ENCODE data around the gene BAD. TPM values are rescaled to one million over a fixed set of nuclear protein-coding genes. Genes with fewer than 3 reads are reported as not detected.
"Not testable (repeated sequence)": the region's sequence is repeated elsewhere in the genome, so short reads cannot be mapped to it uniquely, and the experiment has no call there.

The BAD gene
- total RNA-seq, 1 experiment from 2014 or later = 219 TPM

DNA sequence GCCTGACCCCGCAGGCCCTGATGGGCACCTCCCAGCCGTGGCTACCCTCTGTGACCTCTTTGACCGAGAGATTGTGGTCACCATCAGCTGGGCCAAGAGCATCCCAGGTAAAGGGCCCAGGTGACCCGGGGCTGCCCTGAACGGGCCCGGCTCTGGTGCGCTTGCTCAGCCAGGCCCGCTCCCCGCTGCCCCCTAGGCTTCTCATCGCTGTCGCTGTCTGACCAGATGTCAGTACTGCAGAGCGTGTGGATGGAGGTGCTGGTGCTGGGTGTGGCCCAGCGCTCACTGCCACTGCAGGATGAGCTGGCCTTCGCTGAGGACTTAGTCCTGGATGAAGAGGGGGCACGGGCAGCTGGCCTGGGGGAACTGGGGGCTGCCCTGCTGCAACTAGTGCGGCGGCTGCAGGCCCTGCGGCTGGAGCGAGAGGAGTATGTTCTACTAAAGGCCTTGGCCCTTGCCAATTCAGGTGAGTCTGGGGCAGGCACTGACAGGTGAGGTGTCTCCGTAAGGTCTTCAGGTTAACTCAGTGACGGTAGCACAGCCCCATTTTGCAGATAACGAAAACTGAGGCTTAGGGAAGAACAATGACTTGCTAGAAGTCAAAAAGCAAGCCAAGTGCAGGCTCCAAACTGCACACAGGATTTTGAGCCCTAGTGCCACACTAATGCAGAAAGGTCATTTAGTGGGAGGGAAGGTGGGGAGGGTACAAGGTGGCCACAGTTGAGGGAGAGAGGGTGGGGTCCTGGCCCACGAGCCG is 30.5 kb upstream of the BAD start:
- no peak for DNase-seq (ENCODE audit: low spot score)

DNA sequence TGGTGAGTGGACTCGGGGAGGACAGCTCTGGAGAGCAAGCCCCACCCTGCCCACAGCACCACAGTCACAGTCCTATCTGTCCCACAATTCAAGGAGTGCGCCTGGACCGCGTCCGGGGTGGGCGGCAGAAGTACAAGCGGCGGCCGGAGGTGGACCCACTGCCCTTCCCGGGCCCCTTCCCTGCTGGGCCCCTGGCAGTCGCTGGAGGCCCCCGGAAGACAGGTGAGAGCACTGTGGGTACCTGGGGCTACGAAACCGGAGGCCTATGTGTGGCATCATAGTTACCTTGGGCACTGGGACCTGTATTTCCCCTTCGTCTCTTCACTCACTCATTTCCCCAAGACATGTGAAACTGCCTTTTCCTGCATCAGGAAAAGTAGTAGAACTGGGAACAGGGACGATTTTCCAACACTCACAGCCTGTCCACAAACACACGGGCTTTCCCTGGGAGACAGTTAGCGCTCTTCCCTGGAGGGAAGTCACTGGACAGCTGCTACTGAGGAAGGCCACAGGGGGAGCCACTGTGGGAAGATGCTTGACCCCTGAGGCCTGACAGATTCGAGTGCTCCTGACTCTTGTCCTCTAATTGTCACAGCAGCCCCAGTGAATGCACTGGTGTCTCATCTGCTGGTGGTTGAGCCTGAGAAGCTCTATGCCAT is 29.8 kb upstream of the BAD start:
- DNase-seq (ENCODE audit: low spot score) = no peak

DNA sequence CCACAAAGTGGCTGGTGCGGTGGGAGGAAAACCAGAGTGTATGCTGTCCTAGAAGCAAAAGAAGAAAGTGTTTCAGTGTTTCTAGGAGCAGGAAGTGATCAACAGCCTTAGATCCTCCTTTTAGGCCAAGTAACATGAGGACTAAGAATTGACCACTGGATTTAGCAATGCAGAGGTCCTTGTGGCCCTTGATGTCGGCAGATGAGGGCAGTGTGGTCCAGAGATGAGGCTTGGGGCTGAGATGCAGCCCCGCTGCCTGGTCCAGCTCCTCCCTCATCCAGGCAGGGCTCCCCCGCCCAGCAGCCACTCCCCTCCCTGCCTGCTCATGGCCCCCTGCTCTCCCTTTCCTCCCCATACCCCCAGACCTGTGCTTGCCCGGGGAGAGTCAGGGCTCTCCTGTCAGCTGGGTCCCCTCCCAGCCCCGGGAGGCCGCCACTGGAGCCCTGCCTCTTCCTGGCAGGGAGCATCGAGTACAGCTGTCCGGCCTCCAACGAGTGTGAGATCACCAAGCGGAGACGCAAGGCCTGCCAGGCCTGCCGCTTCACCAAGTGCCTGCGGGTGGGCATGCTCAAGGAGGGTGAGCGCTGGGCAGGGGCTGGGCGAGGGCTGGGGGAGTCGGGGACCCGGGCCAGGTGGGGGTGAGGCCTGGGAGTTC is 29.2 kb upstream of the BAD start:
- DNase-seq (ENCODE audit: low spot score) = no peak

DNA sequence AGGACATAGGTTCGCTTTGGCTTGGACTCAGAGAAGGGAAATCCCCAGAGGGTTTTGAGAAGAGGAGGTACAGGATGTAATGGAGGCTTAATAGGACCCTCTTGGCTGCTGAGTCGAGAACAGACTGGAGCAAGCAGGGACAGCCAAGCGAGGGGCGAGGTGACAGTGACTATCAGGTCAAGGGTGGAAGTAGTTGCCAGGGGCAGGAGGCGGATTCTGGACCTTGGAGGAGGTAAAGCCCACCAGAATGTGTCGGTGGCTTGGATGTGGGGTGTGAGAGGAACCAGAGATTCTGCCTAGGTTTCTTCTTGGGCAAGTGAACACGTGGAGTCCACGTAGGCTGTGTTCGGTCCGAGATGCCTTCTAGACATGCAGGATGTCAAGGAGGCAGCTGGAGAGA is 28.5 kb upstream of the BAD start:
- DNase-seq (ENCODE audit: low spot score) = no peak

DNA sequence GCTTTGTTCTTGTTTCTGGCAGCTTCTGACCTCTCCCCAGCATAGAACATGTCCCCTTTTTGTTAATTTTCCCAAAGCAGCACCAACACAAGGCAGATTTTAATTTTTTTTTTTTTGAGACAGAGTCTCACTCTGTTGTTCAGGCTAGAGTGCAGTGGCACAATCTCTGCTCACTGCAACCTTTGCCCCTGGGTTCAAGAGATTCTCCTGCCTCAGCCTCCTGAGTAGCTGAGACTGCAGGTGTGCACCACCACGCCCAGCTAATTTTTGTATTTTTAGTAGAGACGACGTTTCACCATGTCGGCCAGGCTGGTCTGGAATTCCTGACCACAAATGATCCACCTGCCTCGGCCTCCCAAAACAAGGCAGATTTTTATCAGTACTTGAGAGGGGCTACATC is 23.3 kb upstream of the BAD start:
- not testable (repeated sequence) for DNase-seq (ENCODE audit: low spot score)

DNA sequence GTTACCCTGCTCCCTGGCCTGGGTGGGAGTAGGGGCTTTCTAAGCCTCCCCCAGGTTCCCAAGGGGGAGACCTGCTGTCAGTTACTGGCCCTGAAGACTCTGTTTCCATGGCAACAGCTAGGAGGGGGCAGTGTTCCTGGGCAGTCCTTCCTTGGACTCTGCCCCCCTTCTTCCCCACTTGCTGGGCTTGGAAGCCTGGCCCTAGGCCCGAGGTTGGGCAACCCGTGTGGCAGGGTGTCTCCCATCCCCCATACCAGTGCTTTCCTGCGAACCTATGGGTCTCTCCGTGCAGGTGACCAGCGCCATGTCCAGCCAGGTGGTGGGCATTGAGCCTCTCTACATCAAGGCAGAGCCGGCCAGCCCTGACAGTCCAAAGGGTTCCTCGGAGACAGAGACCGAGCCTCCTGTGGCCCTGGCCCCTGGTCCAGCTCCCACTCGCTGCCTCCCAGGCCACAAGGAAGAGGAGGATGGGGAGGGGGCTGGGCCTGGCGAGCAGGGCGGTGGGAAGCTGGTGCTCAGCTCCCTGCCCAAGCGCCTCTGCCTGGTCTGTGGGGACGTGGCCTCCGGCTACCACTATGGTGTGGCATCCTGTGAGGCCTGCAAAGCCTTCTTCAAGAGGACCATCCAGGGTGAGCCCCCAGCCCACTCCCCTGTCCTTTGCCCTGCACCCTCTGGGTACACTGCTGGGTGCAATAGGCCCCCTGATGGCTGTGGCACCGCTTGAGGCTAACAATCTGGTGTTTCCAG is 22.6 kb upstream of the BAD start:
- no peak for DNase-seq (ENCODE audit: low spot score)

DNA sequence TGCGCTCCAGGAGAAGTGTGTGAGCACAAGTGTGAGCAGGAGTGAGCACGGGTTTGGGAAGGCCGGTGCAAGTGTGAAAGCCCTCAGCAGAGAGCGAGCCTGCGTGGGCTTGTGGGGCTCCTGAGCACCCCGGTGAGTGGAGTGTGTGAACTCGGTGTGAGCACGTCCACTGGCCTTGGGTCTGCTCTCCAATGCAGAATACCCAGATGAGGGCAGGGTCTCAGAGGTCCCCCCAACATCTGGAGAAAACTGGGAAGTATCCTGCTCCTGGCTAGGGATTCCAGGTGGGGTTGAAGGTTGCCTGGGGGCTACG is 22.1 kb upstream of the BAD start:
- DNase-seq (ENCODE audit: low spot score) = no peak

DNA sequence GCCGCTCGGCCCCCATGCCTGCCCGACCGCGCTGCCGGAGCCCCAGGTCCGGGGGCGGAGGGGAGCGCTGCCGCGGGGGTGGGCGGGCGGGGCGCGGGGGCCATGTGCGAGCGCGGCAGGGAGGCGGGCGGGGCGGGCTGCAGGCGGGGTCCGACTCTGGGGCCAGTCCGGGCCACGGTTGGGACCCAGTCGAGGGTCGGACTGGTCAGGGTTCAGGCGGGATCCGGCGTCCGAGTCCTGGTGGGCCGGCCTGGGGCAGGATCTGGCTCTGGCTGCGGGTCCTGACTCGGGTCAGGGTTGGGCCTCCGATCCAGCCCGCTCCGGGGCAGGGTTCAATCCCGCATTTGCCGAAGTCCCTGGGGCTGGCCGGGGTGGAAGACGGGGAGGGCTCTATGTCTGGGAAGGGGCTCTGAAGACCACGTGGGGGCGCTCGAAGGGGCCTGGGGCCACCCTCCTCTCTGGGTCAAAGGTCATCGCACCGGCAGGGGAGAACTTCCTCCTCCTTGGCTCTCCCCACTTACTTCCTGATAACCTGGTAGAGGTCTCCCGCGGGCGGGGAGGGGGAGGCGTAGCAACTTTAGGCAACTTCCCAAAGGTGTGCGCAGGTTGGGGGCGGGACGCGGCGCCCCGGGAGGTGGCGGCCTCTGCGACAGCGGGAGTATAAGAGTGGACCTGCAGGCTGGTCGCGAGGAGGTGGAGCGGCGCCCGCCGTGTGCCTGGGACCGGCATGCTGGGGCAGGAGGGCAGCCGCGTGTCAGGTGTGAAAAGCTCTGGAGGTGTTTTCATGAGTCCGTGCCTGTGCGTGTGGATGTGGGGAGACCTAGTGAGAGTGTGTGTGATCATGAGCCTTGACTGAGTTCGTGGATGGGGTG is 21.5 kb upstream of the BAD start:
- no peak for DNase-seq (ENCODE audit: low spot score)

DNA sequence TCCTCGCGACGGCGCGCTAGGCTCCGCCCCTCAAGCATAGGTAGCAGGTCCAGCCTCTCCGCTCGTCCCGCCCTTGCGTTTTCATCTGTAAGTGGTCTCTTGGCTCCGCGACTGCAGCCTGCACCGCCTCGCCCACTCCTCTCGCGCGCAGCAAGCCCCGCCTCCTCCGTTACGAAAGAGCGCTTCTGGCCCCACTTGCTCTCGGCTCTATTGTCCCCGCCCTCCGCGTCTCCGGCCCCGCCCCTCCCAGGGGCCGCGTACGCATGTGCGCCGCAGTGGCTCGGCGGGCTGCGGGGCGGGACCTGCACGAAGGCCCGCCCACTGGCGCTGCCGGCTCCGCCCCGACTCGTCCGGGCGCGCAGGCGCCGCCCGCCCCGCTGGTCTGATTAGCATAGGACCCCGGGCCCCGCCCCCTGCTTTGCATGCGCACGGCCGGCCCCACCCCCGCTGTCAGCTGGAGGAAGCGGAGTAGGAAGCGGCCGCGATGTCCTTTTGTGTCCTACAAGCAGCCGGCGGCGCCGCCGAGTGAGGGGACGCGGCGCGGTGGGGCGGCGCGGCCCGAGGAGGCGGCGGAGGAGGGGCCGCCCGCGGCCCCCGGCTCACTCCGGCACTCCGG is 20.7 kb upstream of the BAD start, which contains the start of gene ESRRA:
Gene ESRRA (plus strand): TSS at position 450 of the 616 bp plus-strand sequence. CDS start 1,656 bp downstream, outside the sequence.
- DNase-seq (ENCODE audit: low spot score) = peak; percentile 96

DNA sequence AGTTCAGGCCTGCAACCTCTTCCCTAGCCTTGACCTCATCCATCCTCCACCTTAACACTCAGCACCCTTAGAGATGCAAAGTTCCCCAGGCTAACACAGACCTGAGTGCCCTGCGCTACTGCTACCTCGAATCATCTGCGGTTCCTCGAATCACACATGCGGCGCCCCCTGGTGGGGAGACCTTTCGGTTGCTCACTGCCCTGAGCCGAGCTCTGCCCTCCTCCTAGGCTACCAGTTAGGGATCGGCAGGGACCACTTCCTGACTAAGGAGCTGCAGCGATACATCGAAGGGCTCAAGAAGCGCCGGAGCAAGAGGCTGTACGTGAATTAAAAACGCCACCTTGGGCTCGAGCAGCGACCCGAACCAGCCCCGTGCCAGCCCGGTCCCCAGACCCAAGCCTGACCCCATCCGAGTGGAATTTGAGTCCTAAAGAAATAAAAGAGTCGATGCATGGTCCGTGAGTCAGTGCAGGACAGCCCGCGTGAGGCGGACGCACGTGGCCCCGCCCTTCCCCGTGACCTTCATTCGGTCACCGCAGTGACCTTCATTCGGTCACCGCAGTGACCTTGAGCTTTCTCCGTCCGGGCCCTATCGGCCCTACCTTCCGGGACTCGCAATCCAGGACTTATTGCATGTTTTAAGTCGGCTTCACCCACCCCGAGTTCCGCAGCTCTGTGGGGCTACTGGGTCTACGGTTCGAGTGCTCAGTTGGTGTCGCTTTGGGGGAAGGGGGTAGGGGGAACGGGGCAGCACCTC is 20.0 kb upstream of the BAD start:
- peak; percentile 91 for DNase-seq (ENCODE audit: low spot score)

DNA sequence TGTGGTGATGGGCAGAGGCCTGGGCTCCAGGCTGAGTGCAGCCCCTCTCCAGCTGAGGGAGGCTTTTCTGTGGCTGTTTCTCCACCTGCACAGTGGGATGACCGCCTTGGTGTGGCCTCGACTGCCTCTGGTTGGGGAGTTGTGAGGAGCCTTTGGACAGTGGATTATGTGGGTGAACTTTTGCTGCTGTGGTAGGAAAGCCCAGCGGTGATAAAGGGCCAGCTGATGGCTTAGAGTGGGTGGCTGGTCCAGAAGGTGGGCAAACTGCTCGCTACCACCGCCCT is 19.5 kb upstream of the BAD start:
- DNase-seq (ENCODE audit: low spot score) = no peak

DNA sequence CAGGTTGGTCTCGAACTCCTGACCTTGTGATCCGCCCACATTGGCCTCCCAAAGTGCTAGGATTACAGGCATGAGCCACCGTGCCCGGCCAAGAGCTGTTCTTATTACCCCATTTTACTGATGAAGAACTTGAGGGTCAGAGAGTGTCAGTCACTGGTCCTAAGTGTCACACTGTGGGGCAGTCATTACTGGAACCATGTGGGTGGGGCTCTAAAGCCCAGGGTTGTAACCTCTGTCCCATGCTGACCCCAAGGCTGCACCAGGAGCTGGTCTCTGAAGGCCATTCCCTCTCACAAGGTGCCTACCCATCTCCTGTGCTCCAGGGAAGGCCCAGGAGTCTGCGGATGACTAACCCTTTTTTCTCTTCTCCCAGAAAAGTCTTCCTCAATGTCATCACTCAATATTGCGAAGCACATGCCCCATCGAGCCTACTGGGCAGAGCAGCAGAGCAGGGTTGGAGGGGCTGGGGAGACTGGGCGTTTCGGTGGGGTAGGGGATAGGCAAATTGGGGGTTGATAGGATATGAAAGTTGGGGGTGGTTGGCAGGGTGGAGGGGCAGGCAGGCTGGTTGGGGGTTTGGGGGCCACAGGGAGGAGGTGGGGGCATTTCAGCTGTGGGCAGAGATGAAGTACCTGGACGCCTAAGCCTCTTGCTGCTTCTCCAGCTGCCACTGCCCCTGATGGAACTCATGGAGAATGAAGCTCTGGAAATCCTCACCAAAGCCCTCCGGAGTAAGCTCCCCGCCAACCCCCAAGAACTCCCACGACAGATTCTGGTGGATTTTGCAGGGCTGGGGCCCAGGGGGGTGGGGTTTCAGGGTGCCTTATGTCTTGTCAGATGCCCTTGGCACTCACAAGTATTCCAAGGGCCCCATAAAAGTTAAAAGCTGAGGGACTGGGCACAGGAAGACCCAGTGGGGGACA is 18.9 kb upstream of the BAD start:
- no peak for DNase-seq (ENCODE audit: low spot score)

DNA sequence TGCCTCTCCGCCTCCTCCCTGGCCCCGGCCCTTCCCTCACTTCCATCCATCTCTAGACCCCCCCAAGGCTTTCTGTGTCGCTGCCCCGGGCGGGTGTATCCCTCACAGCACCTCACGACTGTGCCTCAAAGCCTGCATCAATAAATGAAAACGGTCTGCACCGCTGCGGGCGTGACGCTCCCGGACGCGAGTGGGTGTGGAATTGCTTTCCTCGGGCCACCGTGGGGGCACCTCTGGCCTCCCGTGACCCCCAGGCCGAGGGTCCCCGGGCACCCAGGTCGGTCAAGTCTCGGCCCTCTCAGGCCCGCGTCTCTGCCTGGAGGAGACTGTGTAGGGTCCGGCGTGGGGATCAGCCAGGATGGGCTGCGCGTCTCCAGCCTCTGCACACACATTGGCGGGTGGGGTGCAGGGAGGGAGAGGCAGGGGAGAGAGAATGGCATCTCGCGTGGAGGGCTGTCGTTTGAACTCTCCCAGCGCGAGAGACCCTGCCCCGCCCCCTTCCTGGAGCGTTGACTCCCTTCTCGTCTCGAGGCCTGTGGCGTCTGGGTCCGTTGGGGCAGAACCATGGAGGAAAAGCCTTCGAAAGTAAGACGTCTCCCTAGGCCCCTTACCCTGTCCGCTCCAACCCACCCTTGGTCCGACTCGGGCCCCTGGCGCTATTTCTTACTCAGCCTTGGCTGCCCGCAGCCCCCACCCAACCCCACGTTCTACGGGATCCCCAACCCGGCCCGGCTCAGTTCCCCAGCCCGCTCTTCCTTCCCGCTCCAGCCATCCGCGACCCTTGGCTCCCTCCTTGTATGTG is 15.6 kb upstream of the BAD start, which contains the start of gene CATSPERZ:
Gene CATSPERZ (plus strand): TSS at position 512 of the 802 bp plus-strand sequence. CDS start 53 bp downstream, at position 565.
- DNase-seq (ENCODE audit: low spot score) = no peak

DNA sequence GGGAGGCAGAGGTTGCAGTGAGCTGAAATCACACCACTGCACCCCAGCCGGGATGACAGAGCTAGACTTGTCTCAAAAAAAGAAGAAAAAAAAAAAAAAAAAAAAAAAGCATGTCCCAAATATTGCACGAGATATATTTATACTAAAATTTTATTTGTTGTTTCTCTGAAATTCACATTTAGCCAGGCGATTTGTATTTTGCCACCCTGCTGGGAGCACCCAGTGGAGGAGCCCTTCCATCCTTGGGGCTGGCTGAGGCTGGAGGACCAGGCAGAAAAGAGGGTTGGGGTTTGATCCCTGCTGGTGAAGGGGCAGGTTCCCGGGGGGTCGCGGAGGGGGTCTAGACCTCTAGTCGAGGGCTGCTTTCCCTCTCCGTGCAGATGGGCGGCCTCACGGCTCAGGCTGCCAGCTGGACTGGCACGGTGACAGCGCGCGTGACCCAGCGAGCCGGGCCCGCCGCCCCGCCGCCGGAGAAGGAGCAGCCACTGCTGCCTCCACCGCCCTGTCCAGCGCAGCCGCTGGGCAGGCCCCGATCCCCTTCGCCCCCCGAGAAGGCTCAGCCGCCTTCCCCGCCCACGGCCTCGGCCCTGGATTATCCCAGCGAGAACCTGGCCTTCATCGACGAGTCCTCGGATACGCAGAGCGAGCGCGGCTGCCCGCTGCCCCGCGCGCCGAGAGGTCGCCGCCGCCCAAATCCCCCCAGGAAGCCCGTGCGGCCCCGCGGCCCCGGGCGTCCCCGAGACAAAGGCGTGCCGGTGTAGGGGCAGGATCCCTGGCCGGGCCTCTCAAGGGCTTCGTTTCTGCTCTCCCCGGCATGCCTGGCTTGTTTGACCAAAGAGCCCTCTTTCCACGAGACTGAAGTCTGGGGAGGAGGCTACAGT is 14.7 kb upstream of the BAD start:
- DNase-seq (ENCODE audit: low spot score) = no peak

DNA sequence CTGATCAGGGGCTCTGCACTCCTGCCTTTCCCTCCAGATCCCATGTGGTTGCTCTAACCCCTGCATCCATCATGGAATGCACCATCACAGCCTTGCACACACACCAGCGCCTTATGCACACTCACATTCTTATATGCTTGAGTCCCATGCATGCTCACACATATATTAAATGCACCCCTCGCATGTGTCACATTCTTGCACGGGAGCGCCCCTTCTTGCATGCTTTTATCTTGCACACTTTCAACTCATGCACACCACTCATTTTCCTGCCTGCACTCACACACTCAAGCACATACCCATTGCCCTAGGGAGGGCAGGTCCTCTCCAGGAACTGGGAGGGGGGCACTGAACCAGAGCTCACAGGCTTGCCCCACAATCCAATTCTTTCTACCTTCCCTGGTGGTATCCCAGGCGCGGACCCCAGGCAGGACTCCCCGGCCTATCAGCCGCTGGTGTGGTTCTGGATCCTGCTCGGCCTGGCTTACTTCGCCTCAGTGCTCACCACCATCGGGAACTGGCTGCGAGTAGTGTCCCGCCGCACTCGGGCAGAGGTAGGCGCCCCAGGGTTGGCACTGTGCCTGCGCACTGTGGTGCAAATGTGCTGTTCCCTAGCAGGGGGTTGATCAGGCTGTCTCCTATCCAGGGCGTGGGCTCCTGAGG is 13.4 kb upstream of the BAD start:
- DNase-seq (ENCODE audit: low spot score) = no peak

DNA sequence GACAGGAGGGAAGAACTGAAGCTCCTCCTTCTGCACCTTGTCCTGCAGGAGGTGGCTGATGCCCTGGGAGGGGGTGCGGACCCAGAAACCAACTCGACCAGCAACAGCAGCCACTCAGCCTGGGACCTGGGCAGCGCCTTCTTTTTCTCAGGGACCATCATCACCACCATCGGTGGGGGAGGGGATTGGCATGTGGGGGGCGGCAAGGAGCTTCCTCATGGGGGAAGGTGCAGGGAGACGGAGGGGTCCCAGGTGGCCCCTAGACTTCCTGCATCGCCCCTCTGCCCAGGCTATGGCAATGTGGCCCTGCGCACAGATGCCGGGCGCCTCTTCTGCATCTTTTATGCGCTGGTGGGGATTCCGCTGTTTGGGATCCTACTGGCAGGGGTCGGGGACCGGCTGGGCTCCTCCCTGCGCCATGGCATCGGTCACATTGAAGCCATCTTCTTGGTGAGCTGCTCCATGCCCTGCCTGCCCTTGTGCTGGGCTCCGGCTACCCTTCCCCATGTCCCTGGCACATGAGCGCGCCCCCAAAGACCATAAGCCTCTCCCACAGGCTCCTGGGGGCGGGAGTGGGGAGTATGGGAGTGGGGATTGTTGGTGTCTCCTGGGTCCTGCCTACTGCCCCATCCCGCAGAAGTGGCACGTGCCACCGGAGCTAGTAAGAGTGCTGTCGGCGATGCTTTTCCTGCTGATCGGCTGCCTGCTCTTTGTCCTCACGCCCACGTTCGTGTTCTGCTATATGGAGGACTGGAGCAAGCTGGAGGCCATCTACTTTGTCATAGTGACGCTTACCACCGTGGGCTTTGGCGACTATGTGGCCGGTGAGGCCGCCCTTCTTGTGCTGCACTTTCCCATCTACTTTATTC is 12.6 kb upstream of the BAD start:
- DNase-seq (ENCODE audit: low spot score) = no peak
